ENCODE results near the gene IGFL2. TPM values are rescaled to one million over a fixed set of nuclear protein-coding genes. Genes with fewer than 3 reads are reported as not detected.

Gene IGFL2
- total and polyA plus RNA-seq, 10 of the 15 experiments (the other 5 are each of a cell fraction or from before 2014, with no cell fraction given) = 0.19 TPM; not detected in 9

- TF ChIP-seq BCLAF1 (IDR thresholded peaks at IDR 0.05) (no peak), ETV6 (conservative IDR thresholded peaks at IDR 0.05 in 1 of 2, IDR thresholded peaks at IDR 0.05 in 1 of 2; ENCODE audit: borderline replicate concordance in 1 of 2, low read depth in 1 of 2) (no peak), ZNF274 (IDR thresholded peaks at IDR 0.05; ENCODE audit: insufficient read depth, insufficient read length) (no peak), FOXK2 (IDR thresholded peaks at IDR 0.05) (no peak), BCL11A (IDR thresholded peaks at IDR 0.05; ENCODE audit: low read depth, low read length) (no peak), BACH1 (IDR thresholded peaks at IDR 0.05; ENCODE audit: borderline replicate concordance) (no peak), TAF1 (IDR thresholded peaks at IDR 0.05; ENCODE audit: borderline replicate concordance, low read depth, low read length) (no peak), TCF3 (IDR thresholded peaks at IDR 0.05; ENCODE audit: borderline replicate concordance, insufficient read depth, low read depth, low read length) (no peak), NFIC (IDR thresholded peaks at IDR 0.05; ENCODE audit: low read depth, low read length) (no peak), GABPA (IDR thresholded peaks at IDR 0.05; ENCODE audit: low read depth) (no peak), FOS (IDR thresholded peaks at IDR 0.05; ENCODE audit: borderline replicate concordance, extremely low read depth, insufficient read length) (no peak), EZH2 (IDR thresholded peaks at IDR 0.05; ENCODE audit: borderline replicate concordance, control insufficient read depth, low read depth, low read length) (no peak), IRF5 (IDR thresholded peaks at IDR 0.05; ENCODE audit: borderline replicate concordance) (no peak), POLR2AphosphoS5 (IDR thresholded peaks at IDR 0.05; ENCODE audit: low read length) (no peak)
Observed at GRCh38 chr19:46210669-46211068, 62.6 kb downstream of the IGFL2 start (continued).

Other genes with a start within 250 kb of the IGFL2 start
Only the 7 nearest of the 10 such genes appear.
- not detected in 2 replicates for gene NOVA2, start 174.4 kb upstream of the IGFL2 start, total RNA-seq (2014; rRNA removed)
- gene NOVA2, start 174.4 kb upstream of the IGFL2 start, total RNA-seq (2014; rRNA removed; fragmentation: Illumina TruSeq; extraction: Trizol) = under 0.01 TPM in 1 of 2 replicates, not detected in the other
- 0.03 and 0.44 TPM in 2 replicates for gene NOVA2, start 174.4 kb upstream of the IGFL2 start, total RNA-seq (2021)
- not detected in 2 replicates for gene NOVA2, start 174.4 kb upstream of the IGFL2 start, polyA plus RNA-seq (2011; rRNA removed)
- gene NOVA2, start 174.4 kb upstream of the IGFL2 start, polyA plus RNA-seq (2014; fragmentation: Illumina TruSeq; extraction: Trizol) = 0.03 TPM in 2 replicates
- under 1 TPM in 1 of 2 experiments, not detected in 1; under 0.01 TPM for gene NOVA2, start 174.4 kb upstream of the IGFL2 start, polyA plus RNA-seq (2014; fragmentation: Nextera tagmentation; extraction: Ambion mirVana)
- gene NOVA2, start 174.4 kb upstream of the IGFL2 start, polyA plus RNA-seq (2014; rRNA removed) = 0.05 TPM in 1 of 2 replicates, not detected in the other
- gene NOVA2, start 174.4 kb upstream of the IGFL2 start, polyA plus RNA-seq (2016; fragmentation: Nextera tagmentation; extraction: Ambion mirVana) = under 1 TPM in 1 of 2 experiments, not detected in 1; 0.03 TPM
- 15.7 and 16.3 TPM in 2 replicates for gene CCDC61, start 152.8 kb upstream of the IGFL2 start, total RNA-seq (2014; rRNA removed)
- 7.5 and 8.3 TPM in 2 replicates for gene CCDC61, start 152.8 kb upstream of the IGFL2 start, total RNA-seq (2014; rRNA removed; fragmentation: Illumina TruSeq; extraction: Trizol)
- 27.1 and 27.3 TPM in 2 replicates for gene CCDC61, start 152.8 kb upstream of the IGFL2 start, total RNA-seq (2021)
- gene CCDC61, start 152.8 kb upstream of the IGFL2 start, polyA plus RNA-seq (2011; rRNA removed) = 5.4 and 11.5 TPM in 2 replicates
- 1.1 and 8.3 TPM in 2 replicates for gene CCDC61, start 152.8 kb upstream of the IGFL2 start, polyA plus RNA-seq (2014; fragmentation: Illumina TruSeq; extraction: Trizol)
- under 1 TPM; 0.27 to 0.95 TPM for gene CCDC61, start 152.8 kb upstream of the IGFL2 start, polyA plus RNA-seq (2014; fragmentation: Nextera tagmentation; extraction: Ambion mirVana)
- 21.5 and 22.9 TPM in 2 replicates for gene CCDC61, start 152.8 kb upstream of the IGFL2 start, polyA plus RNA-seq (2014; rRNA removed)
- 1 to 10 TPM; 1.7 to 9.1 TPM for gene CCDC61, start 152.8 kb upstream of the IGFL2 start, polyA plus RNA-seq (2016; fragmentation: Nextera tagmentation; extraction: Ambion mirVana)
- gene PGLYRP1, start 125.2 kb upstream of the IGFL2 start, total RNA-seq (2014; rRNA removed) = not detected in 2 replicates
- not detected in 2 replicates for gene PGLYRP1, start 125.2 kb upstream of the IGFL2 start, total RNA-seq (2014; rRNA removed; fragmentation: Illumina TruSeq; extraction: Trizol)
- gene PGLYRP1, start 125.2 kb upstream of the IGFL2 start, total RNA-seq (2021) = not detected in 2 replicates
- not detected in 2 replicates for gene PGLYRP1, start 125.2 kb upstream of the IGFL2 start, polyA plus RNA-seq (2011; rRNA removed)
- not detected in 2 replicates for gene PGLYRP1, start 125.2 kb upstream of the IGFL2 start, polyA plus RNA-seq (2014; fragmentation: Illumina TruSeq; extraction: Trizol)
- not detected for gene PGLYRP1, start 125.2 kb upstream of the IGFL2 start, polyA plus RNA-seq (2014; fragmentation: Nextera tagmentation; extraction: Ambion mirVana)
- not detected in 2 replicates for gene PGLYRP1, start 125.2 kb upstream of the IGFL2 start, polyA plus RNA-seq (2014; rRNA removed)
- under 1 TPM in 1 of 2 experiments, not detected in 1; 0.30 TPM for gene PGLYRP1, start 125.2 kb upstream of the IGFL2 start, polyA plus RNA-seq (2016; fragmentation: Nextera tagmentation; extraction: Ambion mirVana)
- not detected in 2 replicates for gene IGFL4, start 107.2 kb upstream of the IGFL2 start, total RNA-seq (2014; rRNA removed)
- gene IGFL4, start 107.2 kb upstream of the IGFL2 start, total RNA-seq (2014; rRNA removed; fragmentation: Illumina TruSeq; extraction: Trizol) = not detected in 2 replicates
- gene IGFL4, start 107.2 kb upstream of the IGFL2 start, total RNA-seq (2021) = not detected in 2 replicates
- not detected in 2 replicates for gene IGFL4, start 107.2 kb upstream of the IGFL2 start, polyA plus RNA-seq (2011; rRNA removed)
- gene IGFL4, start 107.2 kb upstream of the IGFL2 start, polyA plus RNA-seq (2014; fragmentation: Illumina TruSeq; extraction: Trizol) = not detected in 2 replicates
- gene IGFL4, start 107.2 kb upstream of the IGFL2 start, polyA plus RNA-seq (2014; fragmentation: Nextera tagmentation; extraction: Ambion mirVana) = not detected
- gene IGFL4, start 107.2 kb upstream of the IGFL2 start, polyA plus RNA-seq (2014; rRNA removed) = not detected in 2 replicates
- not detected for gene IGFL4, start 107.2 kb upstream of the IGFL2 start, polyA plus RNA-seq (2016; fragmentation: Nextera tagmentation; extraction: Ambion mirVana)
- gene IGFL3, start 23.6 kb upstream of the IGFL2 start, total RNA-seq (2014; rRNA removed) = not detected in 2 replicates
- gene IGFL3, start 23.6 kb upstream of the IGFL2 start, total RNA-seq (2014; rRNA removed; fragmentation: Illumina TruSeq; extraction: Trizol) = not detected in 2 replicates
- gene IGFL3, start 23.6 kb upstream of the IGFL2 start, total RNA-seq (2021) = not detected in 2 replicates
- gene IGFL3, start 23.6 kb upstream of the IGFL2 start, polyA plus RNA-seq (2011; rRNA removed) = not detected in 2 replicates
- gene IGFL3, start 23.6 kb upstream of the IGFL2 start, polyA plus RNA-seq (2014; fragmentation: Illumina TruSeq; extraction: Trizol) = not detected in 2 replicates
- not detected for gene IGFL3, start 23.6 kb upstream of the IGFL2 start, polyA plus RNA-seq (2014; fragmentation: Nextera tagmentation; extraction: Ambion mirVana)
- not detected in 2 replicates for gene IGFL3, start 23.6 kb upstream of the IGFL2 start, polyA plus RNA-seq (2014; rRNA removed)
- not detected for gene IGFL3, start 23.6 kb upstream of the IGFL2 start, polyA plus RNA-seq (2016; fragmentation: Nextera tagmentation; extraction: Ambion mirVana)
- not detected in 2 replicates for gene IGFL1, start 81.5 kb downstream of the IGFL2 start, total RNA-seq (2014; rRNA removed)
- gene IGFL1, start 81.5 kb downstream of the IGFL2 start, total RNA-seq (2014; rRNA removed; fragmentation: Illumina TruSeq; extraction: Trizol) = not detected in 2 replicates
- not detected in 2 replicates for gene IGFL1, start 81.5 kb downstream of the IGFL2 start, total RNA-seq (2021)
- gene IGFL1, start 81.5 kb downstream of the IGFL2 start, polyA plus RNA-seq (2011; rRNA removed) = not detected in 2 replicates
- not detected in 2 replicates for gene IGFL1, start 81.5 kb downstream of the IGFL2 start, polyA plus RNA-seq (2014; fragmentation: Illumina TruSeq; extraction: Trizol)
- gene IGFL1, start 81.5 kb downstream of the IGFL2 start, polyA plus RNA-seq (2014; fragmentation: Nextera tagmentation; extraction: Ambion mirVana) = not detected
- gene IGFL1, start 81.5 kb downstream of the IGFL2 start, polyA plus RNA-seq (2014; rRNA removed) = not detected in 2 replicates
- gene IGFL1, start 81.5 kb downstream of the IGFL2 start, polyA plus RNA-seq (2016; fragmentation: Nextera tagmentation; extraction: Ambion mirVana) = not detected
- gene HIF3A, start 148.8 kb downstream of the IGFL2 start, total RNA-seq (2014; rRNA removed) = 0.06 TPM in 1 of 2 replicates, not detected in the other
- not detected in 2 replicates for gene HIF3A, start 148.8 kb downstream of the IGFL2 start, total RNA-seq (2014; rRNA removed; fragmentation: Illumina TruSeq; extraction: Trizol)
- 0.18 and 0.32 TPM in 2 replicates for gene HIF3A, start 148.8 kb downstream of the IGFL2 start, total RNA-seq (2021)
- not detected in 2 replicates for gene HIF3A, start 148.8 kb downstream of the IGFL2 start, polyA plus RNA-seq (2011; rRNA removed)
- gene HIF3A, start 148.8 kb downstream of the IGFL2 start, polyA plus RNA-seq (2014; fragmentation: Illumina TruSeq; extraction: Trizol) = not detected in 2 replicates
- gene HIF3A, start 148.8 kb downstream of the IGFL2 start, polyA plus RNA-seq (2014; fragmentation: Nextera tagmentation; extraction: Ambion mirVana) = under 1 TPM in 1 of 2 experiments, not detected in 1; 0.03 TPM
- not detected in 2 replicates for gene HIF3A, start 148.8 kb downstream of the IGFL2 start, polyA plus RNA-seq (2014; rRNA removed)
- gene HIF3A, start 148.8 kb downstream of the IGFL2 start, polyA plus RNA-seq (2016; fragmentation: Nextera tagmentation; extraction: Ambion mirVana) = under 1 TPM; 0.03 to 0.20 TPM